IPS-11a (cell line): Measurements from ENCODE around the gene AFG3L2.
"Not testable (repeated sequence)": the region's sequence is repeated elsewhere in the genome, so short reads cannot be mapped to it uniquely, and the experiment has no call there.

Source experiments
- H3K4me3 ChIP-seq: one replicate; pipeline ENCODE4 v1.5.1; 2013; ENCODE audit warnings: low read depth, low read length, control low read depth

Gene AFG3L2

GRCh38 chr18:12397793-12398192, 20.8 kb upstream of the AFG3L2 start:
- no peak overlapping the region for H3K4me3 ChIP-seq

GRCh38 chr18:12397254-12397653, 20.2 kb upstream of the AFG3L2 start:
- no peak overlapping the region for H3K4me3 ChIP-seq

- no peak overlapping the region for H3K4me3 ChIP-seq
Measured at GRCh38 chr18:12394428-12394827, 17.4 kb upstream of the AFG3L2 start.

GRCh38 chr18:12393998-12394397, 17.0 kb upstream of the AFG3L2 start:
- no peak overlapping the region for H3K4me3 ChIP-seq

GRCh38 chr18:12393510-12393909, 16.5 kb upstream of the AFG3L2 start:
- no peak overlapping the region for H3K4me3 ChIP-seq

- H3K4me3 ChIP-seq: no peak overlapping the region
Measured at GRCh38 chr18:12391487-12392165, 14.6 kb upstream of the AFG3L2 start.

- no peak overlapping the region for H3K4me3 ChIP-seq
Measured at GRCh38 chr18:12388442-12388841, 11.4 kb upstream of the AFG3L2 start.

- H3K4me3 ChIP-seq: no peak overlapping the region
Measured at GRCh38 chr18:12384261-12384660, 7.2 kb upstream of the AFG3L2 start.

- H3K4me3 ChIP-seq: not testable (repeated sequence)
Measured at GRCh38 chr18:12383759-12384158, 6.7 kb upstream of the AFG3L2 start.

- not testable (repeated sequence) for H3K4me3 ChIP-seq
Measured at GRCh38 chr18:12382221-12382814, 5.3 kb upstream of the AFG3L2 start.

GRCh38 chr18:12378198-12378558, 1.2 kb upstream of the AFG3L2 start:
- H3K4me3 ChIP-seq: peak overlapping the region; percentile 58

GRCh38 chr18:12377556-12378197, 650 bp upstream of the AFG3L2 start:
- H3K4me3 ChIP-seq: peak overlapping the region; percentile 58

- peak overlapping the region; percentile 64 for H3K4me3 ChIP-seq
Measured at GRCh38 chr18:12376034-12376753, 833 bp downstream of the AFG3L2 start.

GRCh38 chr18:12374401-12374800, 2.6 kb downstream of the AFG3L2 start:
- no peak overlapping the region for H3K4me3 ChIP-seq

GRCh38 chr18:12373771-12374116, 3.3 kb downstream of the AFG3L2 start:
- no peak overlapping the region for H3K4me3 ChIP-seq

GRCh38 chr18:12373116-12373770, 3.8 kb downstream of the AFG3L2 start:
- H3K4me3 ChIP-seq: no peak overlapping the region

- no peak overlapping the region for H3K4me3 ChIP-seq
Measured at GRCh38 chr18:12372406-12372805, 4.6 kb downstream of the AFG3L2 start.

- H3K4me3 ChIP-seq: no peak overlapping the region
Measured at GRCh38 chr18:12371590-12371989, 5.4 kb downstream of the AFG3L2 start.

- H3K4me3 ChIP-seq: no peak overlapping the region
Measured at GRCh38 chr18:12369211-12369610, 7.8 kb downstream of the AFG3L2 start.

GRCh38 chr18:12366784-12367183, 10.2 kb downstream of the AFG3L2 start:
- H3K4me3 ChIP-seq: no peak overlapping the region

GRCh38 chr18:12366379-12366778, 10.6 kb downstream of the AFG3L2 start:
- H3K4me3 ChIP-seq: no peak overlapping the region
